Neural crest cell (in vitro differentiated cells): ENCODE measurements around the gene TNFAIP2. TPM values are rescaled to one million over a fixed set of nuclear protein-coding genes. Genes with fewer than 3 reads are reported as not detected.

Experiments
- DNase-seq: peaks from one replicate; pipeline ENCODE4 v3.0.0; 2021; ENCODE audit warnings: low read depth, mixed read lengths, low spot score
- H3K27ac Mint-ChIP-seq: one replicate; pipeline ENCODE4 v1.8.0; 2021; ENCODE audit warnings: mild to moderate bottlenecking, mixed read lengths; ENCODE audit not compliant: unreplicated experiment
- H3K27me3 Mint-ChIP-seq: 2 replicates; pipeline ENCODE4 v1.8.0; 2021; ENCODE audit warnings: low read depth, mild to moderate bottlenecking, mixed read lengths
- H3K36me3 Mint-ChIP-seq: 2 replicates; pipeline ENCODE4 v1.8.0; 2021; ENCODE audit warnings: low read depth, mild to moderate bottlenecking, mixed read lengths
- H3K4me1 Mint-ChIP-seq: 2 replicates; pipeline ENCODE4 v1.8.0; 2021; ENCODE audit warnings: mixed read lengths
- H3K4me3 Mint-ChIP-seq: one replicate; pipeline ENCODE4 v1.8.0; 2021; ENCODE audit warnings: mild to moderate bottlenecking, mixed read lengths
- H3K9me3 Mint-ChIP-seq: 2 replicates; pipeline ENCODE4 v1.8.0; 2021; ENCODE audit warnings: mixed read lengths
- total RNA-seq: library from RNA; stranded (reverse); gene quantifications from 2 replicates; pipeline ENCODE4 v1.2.1, GENCODE V29; 2021
- TF ChIP-seq, protein P1 (sequence below): fragments of 200-600 bp; sonication (generic); conservative IDR thresholded peaks from 2 replicates; pipeline ENCODE4 v1.5.0; 2021; ENCODE audit warnings: antibody characterized with exemption, mild to moderate bottlenecking

The TNFAIP2 gene
- total RNA-seq, 1 donor from 2014 or later, result 11.6 TPM

DNA sequence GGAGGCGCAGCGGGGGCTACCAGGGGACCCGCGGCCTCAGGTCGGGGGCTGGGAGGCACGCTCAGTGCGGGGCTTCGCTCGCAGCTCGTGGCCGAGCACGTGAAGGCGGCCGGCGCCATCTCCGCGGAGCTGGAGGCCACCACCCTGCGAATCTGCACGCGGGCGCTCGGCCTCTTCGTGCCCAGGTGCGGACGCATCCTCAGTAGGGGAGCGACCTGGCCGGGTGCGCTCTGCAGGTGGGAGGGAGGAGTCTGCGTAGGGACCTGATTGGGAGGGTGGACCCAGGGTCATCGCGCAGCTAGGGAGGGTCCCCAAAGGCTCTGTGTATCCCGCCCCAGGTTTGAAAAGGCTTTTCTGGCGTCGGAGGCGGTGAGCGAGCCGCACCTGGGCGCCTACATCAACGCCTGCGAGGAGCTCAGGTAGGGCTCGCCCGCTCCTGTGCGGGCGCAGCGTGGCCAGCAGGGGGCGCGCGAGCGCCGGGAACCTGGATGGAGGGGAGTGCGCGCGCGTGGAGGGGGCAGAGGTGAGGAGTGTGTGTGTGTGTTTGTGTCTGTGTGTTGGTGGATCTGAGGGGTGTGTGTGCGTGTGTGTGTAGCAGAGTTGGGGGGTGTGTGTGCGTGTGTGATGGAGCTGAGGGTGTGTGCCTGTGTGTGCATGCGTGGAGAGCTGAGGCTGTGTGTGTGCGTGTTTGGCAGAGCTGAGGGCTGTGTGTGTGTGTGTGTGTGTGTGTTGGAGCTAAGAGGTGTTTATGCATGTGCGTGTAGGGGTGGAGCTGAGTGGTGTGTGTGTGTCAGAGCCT lies 18.4 kb upstream of the TNFAIP2 start:
- Mint-ChIP-seq H3K9me3 (no peaks in the 10 kb centered on the region), H3K4me3 (no peak overlapping the region), H3K27ac (no peak overlapping the region), H3K27me3 (peaks cover 27% of the 10 kb centered on the region), H3K36me3 (no peaks in the 10 kb centered on the region), H3K4me1 (peaks cover 5% of the 10 kb centered on the region)
- peak; percentile 74 for DNase-seq
- TF ChIP-seq, protein P1, sequence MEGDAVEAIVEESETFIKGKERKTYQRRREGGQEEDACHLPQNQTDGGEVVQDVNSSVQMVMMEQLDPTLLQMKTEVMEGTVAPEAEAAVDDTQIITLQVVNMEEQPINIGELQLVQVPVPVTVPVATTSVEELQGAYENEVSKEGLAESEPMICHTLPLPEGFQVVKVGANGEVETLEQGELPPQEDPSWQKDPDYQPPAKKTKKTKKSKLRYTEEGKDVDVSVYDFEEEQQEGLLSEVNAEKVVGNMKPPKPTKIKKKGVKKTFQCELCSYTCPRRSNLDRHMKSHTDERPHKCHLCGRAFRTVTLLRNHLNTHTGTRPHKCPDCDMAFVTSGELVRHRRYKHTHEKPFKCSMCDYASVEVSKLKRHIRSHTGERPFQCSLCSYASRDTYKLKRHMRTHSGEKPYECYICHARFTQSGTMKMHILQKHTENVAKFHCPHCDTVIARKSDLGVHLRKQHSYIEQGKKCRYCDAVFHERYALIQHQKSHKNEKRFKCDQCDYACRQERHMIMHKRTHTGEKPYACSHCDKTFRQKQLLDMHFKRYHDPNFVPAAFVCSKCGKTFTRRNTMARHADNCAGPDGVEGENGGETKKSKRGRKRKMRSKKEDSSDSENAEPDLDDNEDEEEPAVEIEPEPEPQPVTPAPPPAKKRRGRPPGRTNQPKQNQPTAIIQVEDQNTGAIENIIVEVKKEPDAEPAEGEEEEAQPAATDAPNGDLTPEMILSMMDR, result peak; percentile 95

DNA sequence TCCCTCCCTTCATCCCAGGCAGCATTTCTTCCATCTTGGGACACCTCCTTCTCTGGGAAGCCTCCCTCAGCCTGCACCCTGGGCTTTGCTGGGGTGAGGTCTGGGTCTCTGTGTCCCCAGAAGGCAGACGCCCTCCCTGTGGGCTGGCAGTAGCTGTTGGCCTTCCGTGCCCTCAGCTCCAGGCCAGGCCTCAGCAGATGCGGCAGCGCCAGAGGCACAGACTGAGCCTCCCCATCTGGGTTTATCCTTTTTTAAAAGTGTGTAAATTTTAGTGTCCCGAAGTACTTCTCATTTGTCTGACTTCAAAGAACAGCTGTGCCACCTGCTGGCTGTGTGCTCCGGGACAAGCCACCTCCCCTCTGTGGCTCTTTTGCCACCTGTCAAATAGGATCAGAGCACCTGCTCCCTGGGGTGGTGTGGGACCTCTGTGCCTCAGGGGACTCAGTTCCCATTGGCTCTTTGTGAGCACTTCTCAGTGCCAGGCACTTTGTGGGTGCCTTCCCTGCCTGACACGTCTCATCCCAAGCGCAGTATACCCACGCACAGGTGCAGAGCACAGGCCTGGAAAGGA lies 17.6 kb upstream of the TNFAIP2 start:
- H3K27ac Mint-ChIP-seq, result no peak overlapping the region
- peaks cover 35% of the 10 kb centered on the region for H3K27me3 Mint-ChIP-seq
- peaks cover 12% of the 10 kb centered on the region for H3K4me1 Mint-ChIP-seq
- H3K4me3 Mint-ChIP-seq, result no peak overlapping the region
- H3K9me3 Mint-ChIP-seq, result no peaks in the 10 kb centered on the region
- TF ChIP-seq, protein P1, result no peak
- no peak for DNase-seq
- H3K36me3 Mint-ChIP-seq, result no peaks in the 10 kb centered on the region

DNA sequence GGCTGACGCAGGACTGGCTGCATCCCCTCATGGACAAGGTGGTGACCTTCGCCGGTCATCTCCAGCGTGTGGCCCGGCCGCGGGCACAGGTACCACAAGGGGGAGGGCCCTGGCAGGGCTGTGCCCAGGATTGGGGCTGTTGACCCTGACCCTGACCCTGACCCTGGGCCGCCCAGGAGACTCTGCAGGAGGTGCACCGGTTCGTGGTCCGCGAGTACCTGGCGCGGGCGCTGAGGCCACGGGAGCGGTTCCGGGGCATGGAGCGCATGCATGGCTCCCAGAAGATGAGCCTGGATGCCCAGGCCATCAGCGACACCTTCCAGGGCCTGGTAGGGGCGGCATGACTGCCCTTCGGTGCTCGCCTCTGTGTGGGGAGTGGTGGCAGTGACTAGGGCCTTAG lies 15.8 kb upstream of the TNFAIP2 start:
- TF ChIP-seq, protein P1, result no peak
- no peaks in the 10 kb centered on the region for H3K9me3 Mint-ChIP-seq
- no peak for DNase-seq
- no peaks in the 10 kb centered on the region for H3K36me3 Mint-ChIP-seq
- peaks cover 15% of the 10 kb centered on the region for H3K4me1 Mint-ChIP-seq
- no peak overlapping the region for H3K27ac Mint-ChIP-seq
- H3K27me3 Mint-ChIP-seq, result peaks cover 37% of the 10 kb centered on the region
- no peak overlapping the region for H3K4me3 Mint-ChIP-seq

DNA sequence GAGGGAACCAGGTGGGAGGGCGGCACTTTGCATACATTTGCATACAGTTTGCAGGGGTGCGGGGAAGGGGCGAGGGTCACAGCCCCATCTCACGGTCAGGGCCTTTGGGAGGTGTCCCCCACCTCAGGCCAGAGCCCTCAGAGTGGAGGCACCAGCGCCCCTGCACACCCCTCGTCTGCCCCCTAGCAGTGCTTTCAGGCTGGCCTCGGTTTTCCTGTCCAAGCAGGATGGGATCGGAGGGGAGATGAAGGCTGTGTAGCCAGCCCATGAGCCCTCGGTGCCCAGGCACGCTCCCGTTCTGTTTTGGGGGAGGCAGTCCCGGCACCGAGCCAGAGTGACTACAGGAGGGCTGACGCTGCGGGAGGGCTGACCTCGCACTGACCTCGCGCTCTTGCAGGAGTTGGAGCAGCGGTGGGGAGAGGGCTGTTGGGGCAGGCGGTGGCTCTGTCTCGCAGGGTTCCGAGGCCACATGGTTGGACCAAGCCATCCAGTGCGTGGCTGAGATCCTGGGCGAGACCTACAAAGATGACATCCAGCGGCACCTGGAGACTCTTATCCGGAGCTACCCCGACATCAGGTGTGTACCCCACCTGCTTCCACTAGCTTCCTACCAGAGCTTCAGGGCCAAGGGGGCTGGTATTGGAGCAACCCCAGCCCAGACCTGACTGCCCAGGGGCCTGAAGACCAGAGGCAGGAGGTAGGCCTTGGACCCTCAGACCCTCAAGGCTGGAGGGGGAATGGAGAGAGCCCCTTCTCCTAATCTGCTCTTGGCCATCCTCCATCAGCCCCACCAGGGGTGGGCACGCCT lies 15.1 kb upstream of the TNFAIP2 start:
- Mint-ChIP-seq H3K4me3 (no peak overlapping the region), H3K9me3 (no peaks in the 10 kb centered on the region), H3K27ac (no peak overlapping the region), H3K27me3 (peaks cover 33% of the 10 kb centered on the region), H3K36me3 (no peaks in the 10 kb centered on the region), H3K4me1 (peaks cover 15% of the 10 kb centered on the region)
- TF ChIP-seq, protein P1, result no peak
- DNase-seq, result no peak

DNA sequence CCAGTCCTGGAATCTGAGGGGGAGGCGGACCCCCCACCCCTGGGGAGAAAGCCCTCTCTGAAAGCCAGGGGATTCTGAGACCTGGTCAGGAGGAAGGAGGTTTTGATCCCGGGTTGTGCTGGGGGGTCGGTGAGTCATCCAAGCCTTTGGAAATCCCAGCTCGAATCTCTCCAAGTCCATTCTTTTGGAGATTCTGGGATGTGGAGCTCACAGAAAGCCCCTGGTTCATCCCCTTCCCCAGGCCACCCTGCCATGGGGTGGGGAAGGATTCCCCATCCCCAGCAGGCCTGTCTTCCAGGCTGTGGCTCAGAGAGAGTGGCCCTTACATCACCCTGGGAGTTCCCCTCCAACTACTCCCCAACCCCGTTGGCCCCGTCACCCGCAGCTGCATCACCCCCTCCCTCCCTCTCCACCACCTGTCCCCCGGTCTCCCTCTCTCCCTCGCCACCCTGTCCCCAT lies 14.5 kb upstream of the TNFAIP2 start:
- no peak overlapping the region for H3K27ac Mint-ChIP-seq

More for the DNA sequence above, 14.5 kb upstream of the TNFAIP2 start:
- no peaks in the 10 kb centered on the region for H3K36me3 Mint-ChIP-seq
- TF ChIP-seq, protein P1, result no peak
- H3K4me1 Mint-ChIP-seq, result peaks cover 15% of the 10 kb centered on the region
- H3K9me3 Mint-ChIP-seq, result no peaks in the 10 kb centered on the region
- H3K27me3 Mint-ChIP-seq, result peaks cover 28% of the 10 kb centered on the region
- H3K4me3 Mint-ChIP-seq, result no peak overlapping the region
- DNase-seq, result no peak
